Right lobe of liver (tissue), 6 donors: ENCODE results near the gene REPIN1. TPM values are rescaled to one million over a fixed set of nuclear protein-coding genes. Genes with fewer than 3 reads are reported as not detected.

ENCODE experiments used
- ATAC-seq, 4 donors: fragments of 200-7000 bp; cut with Tn5 transposase; one replicate each; pipeline ENCODE4 v1.9.1; 2020; ENCODE audit warnings: mild to moderate bottlenecking in 4 of 4, moderate library complexity in 4 of 4
- DNase-seq, 3 donors: peaks; one replicate each; pipeline ENCODE4 v3.0.0-alpha.2; 2020
- H3K27ac ChIP-seq, 3 donors: fragments of 200-600 bp; one replicate each; pipeline ENCODE4 v1.8.0; 2022
- H3K27me3 ChIP-seq, 2 donors: fragments of 200-600 bp; one replicate each; pipeline ENCODE4 v1.8.0; 2022
- H3K36me3 ChIP-seq, 4 donors: fragments of 200-600 bp; sonication (generic) in 1 of 4; one replicate each; pipeline versions ENCODE4 v1.5.1 to v1.8.0; 2017 to 2022; ENCODE audit warnings: control low read depth in 1 of 4
- H3K4me1 ChIP-seq, 4 donors: fragments of 200-600 bp; sonication (generic) in 1 of 4; one replicate each; pipeline versions ENCODE4 v1.5.1 to v1.8.0; 2017 to 2022; ENCODE audit warnings: control low read depth in 1 of 4
- H3K4me3 ChIP-seq, 3 donors: fragments of 200-600 bp; one replicate each; pipeline ENCODE4 v1.8.0; 2022
- H3K9me3 ChIP-seq, 4 donors: fragments of 200-600 bp; sonication (generic) in 1 of 4; one replicate each; pipeline versions ENCODE4 v1.5.1 to v1.8.0; 2017 to 2022; ENCODE audit warnings: control low read depth in 1 of 4
- CTCF ChIP-seq, 4 donors: fragments of 200-600 bp in 3 of 4; fragments of 450-650 bp in 1 of 4; IDR thresholded peaks; one replicate each; pipeline versions ENCODE4 v1.5.1 to v1.8.0; 2016 to 2022; ENCODE audit warnings: antibody characterized with exemption in 4 of 4, mild to moderate bottlenecking in 2 of 4
- POLR2A ChIP-seq: fragments of 450-650 bp; IDR thresholded peaks from one replicate; pipeline ENCODE4 v1.6.1; 2017; ENCODE audit warnings: antibody characterized with exemption, mild to moderate bottlenecking
- WGBS: methylation state at CpG from one replicate; pipeline ENCODE4 v1.1.6; 2018; ENCODE audit warnings: low coverage, low lambda C conversion rate; ENCODE audit not compliant: insufficient coverage; ENCODE audit errors: missing lambda C conversion rate; 5-methylcytosine and 5-hydroxymethylcytosine counted together
- intact Hi-C, 2 donors: fragments of 100-400 bp; cut with DNase I; formaldehyde crosslinking; loops; one replicate each; pipeline versions ENCODE4 v1.11.2 to v1.14.1; 2022
- total RNA-seq, 6 experiments: library from RNA; depleted of rRNA in 2 of 6; stranded (reverse); fragments of >200 nt in 2 of 6; fragmentation: NEBNext Ultra II Directional in 3 of 6; extraction: Animal tissue kit (Norgen Biotek cat#: 25700) in 3 of 6; gene quantifications; one replicate each; pipeline versions ENCODE4 v1.1.0 to v1.2.4, GENCODE V29; 2016 to 2023
- donor health status: DM: no; HTN: yes; CAD: no.
- donor health status: DM: no; HTN: no; CAD: no.
- donor health status: DM: no; HTN: no; CAD: no.
- donor health status: DM: no; HTN: yes; CAD: no.
- donor health status: DM: no; HTN: yes; CAD: no.

Gene REPIN1
- total RNA-seq, 6 experiments from 2014 or later = 56.2 to 133 (median 73.5) TPM

GRCh38 chr7:150373049-150373801 lies 4.6 kb downstream of the REPIN1 start:
- H3K27ac ChIP-seq = no peak overlapping the region
- peaks cover 0 to 50% (median 17%) of the 10 kb centered on the region in 4 donors for H3K4me1 ChIP-seq
- TF ChIP-seq POLR2A = no peak
- TF ChIP-seq CTCF (IDR thresholded peaks at IDR 0.05) = no peak
- no peak overlapping the region for H3K4me3 ChIP-seq
- peaks cover 0 to 28% (median 10%) of the 10 kb centered on the region in 4 donors for H3K36me3 ChIP-seq
- 57% methylated on average over 7 of the region's 21 CpGs for WGBS
- DNase-seq (no peak), ATAC-seq (no peak)
- H3K9me3 ChIP-seq = no peaks in the 10 kb centered on the region
- H3K27me3 ChIP-seq = no peaks in the 10 kb centered on the region
- intact Hi-C loops = no loop called here

GRCh38 chr7:150374026-150374425 lies 5.4 kb downstream of the REPIN1 start:
- Histone ChIP-seq H3K4me3 (no peak overlapping the region), H3K4me1 (peaks cover 0 to 54% (median 19%) of the 10 kb centered on the region in 4 donors), H3K27me3 (no peaks in the 10 kb centered on the region), H3K9me3 (no peaks in the 10 kb centered on the region), H3K27ac (no peak overlapping the region), H3K36me3 (peaks cover 0 to 28% (median 10%) of the 10 kb centered on the region in 4 donors)
- WGBS = 60% methylated on average over 1 of the region's 4 CpGs
- DNase-seq (no peak), ATAC-seq (no peak)
- intact Hi-C loops = no loop called here
- TF ChIP-seq CTCF (IDR thresholded peaks at IDR 0.05) = no peak
- no peak for TF ChIP-seq POLR2A

GRCh38 chr7:150374472-150374871 lies 5.8 kb downstream of the REPIN1 start:
- no peak for ATAC-seq
- no peak overlapping the region for H3K27ac ChIP-seq
- no peaks in the 10 kb centered on the region for H3K9me3 ChIP-seq
- 82% methylated on average over 2 of the region's 5 CpGs for WGBS
- intact Hi-C loops = no loop called here
- DNase-seq = no peak
- peaks cover 0 to 28% (median 10%) of the 10 kb centered on the region in 4 donors for H3K36me3 ChIP-seq
- H3K4me1 ChIP-seq = peaks cover 0 to 54% (median 19%) of the 10 kb centered on the region in 4 donors
- no peak overlapping the region for H3K4me3 ChIP-seq
- H3K27me3 ChIP-seq = no peaks in the 10 kb centered on the region
- TF ChIP-seq CTCF (IDR thresholded peaks at IDR 0.05) (no peak), POLR2A (no peak)

GRCh38 chr7:150375662-150376521 lies 7.3 kb downstream of the REPIN1 start:
- Histone ChIP-seq H3K4me1 (peaks cover 0 to 42% (median 16%) of the 10 kb centered on the region in 4 donors), H3K27ac (peak overlapping the region in 2 of 3 donors; percentile 3 to 92), H3K4me3 (no peak overlapping the region), H3K9me3 (no peaks in the 10 kb centered on the region), H3K36me3 (peaks cover 0 to 28% (median 10%) of the 10 kb centered on the region in 4 donors), H3K27me3 (no peaks in the 10 kb centered on the region)
- intact Hi-C loops = no loop called here
- no peak for DNase-seq
- WGBS = 53% methylated on average over 10 of the region's 10 CpGs
- ATAC-seq = peak in 2 of 4 donors; percentile 9 to 15
- TF ChIP-seq POLR2A = no peak
- TF ChIP-seq CTCF (IDR thresholded peaks at IDR 0.05) = no peak
